H9 (cell line): ENCODE results near the gene PRDM2. TPM values are rescaled to one million over a fixed set of nuclear protein-coding genes. Genes with fewer than 3 reads are reported as not detected.

Experiments used
- DNase-seq: peaks from one replicate; pipeline ENCODE4 v3.0.0-alpha.2; 2017
- H2AFZ ChIP-seq: one replicate; pipeline ENCODE4 v1.6.1; 2013; ENCODE audit warnings: mild to moderate bottlenecking, low read length, control low read depth, moderate library complexity
- H2AK5ac ChIP-seq: 2 replicates; pipeline ENCODE4 v1.6.1; 2013; ENCODE audit warnings: low read length, control low read depth, mixed read lengths; ENCODE audit not compliant: insufficient read length
- H2BK120ac ChIP-seq: one replicate; pipeline ENCODE4 v1.6.1; 2013; ENCODE audit warnings: low read depth, mild to moderate bottlenecking, low read length, control low read depth, inconsistent platforms; ENCODE audit not compliant: poor library complexity, severe bottlenecking
- H2BK12ac ChIP-seq: 2 replicates; pipeline ENCODE4 v1.6.1; 2013; ENCODE audit warnings: low read length, control low read depth, mixed read lengths, low read depth; ENCODE audit not compliant: insufficient read length
- H2BK15ac ChIP-seq: 2 replicates; pipeline ENCODE4 v1.6.1; 2013; ENCODE audit warnings: low read depth, low read length, control low read depth
- H2BK20ac ChIP-seq: one replicate; pipeline ENCODE4 v1.6.1; 2013; ENCODE audit warnings: low read depth, mild to moderate bottlenecking, low read length, control low read depth, inconsistent platforms; ENCODE audit not compliant: poor library complexity, severe bottlenecking
- H2BK5ac ChIP-seq: 2 replicates; pipeline ENCODE4 v1.6.1; 2013; ENCODE audit warnings: low read length, control low read depth, mixed read lengths; ENCODE audit not compliant: insufficient read length
- H3K14ac ChIP-seq: 2 replicates; pipeline ENCODE4 v1.6.1; 2013; ENCODE audit warnings: low read length, control low read depth; ENCODE audit not compliant: insufficient read depth
- H3K18ac ChIP-seq: 2 replicates; pipeline ENCODE4 v1.6.1; 2013; ENCODE audit warnings: low read depth, mild to moderate bottlenecking, mixed read lengths, low read length, control low read depth; ENCODE audit not compliant: insufficient read length
- H3K23ac ChIP-seq: 2 replicates; pipeline ENCODE4 v1.6.1; 2013; ENCODE audit warnings: low read length, control low read depth, mixed read lengths, low read depth; ENCODE audit not compliant: insufficient read length
- H3K23me2 ChIP-seq: 2 replicates; pipeline ENCODE4 v1.6.1; 2013; ENCODE audit warnings: low read depth, mild to moderate bottlenecking, mixed read lengths, low read length, control low read depth; ENCODE audit not compliant: insufficient read length, poor library complexity, severe bottlenecking
- H3K27ac ChIP-seq: 2 replicates; pipeline ENCODE4 v1.5.1; 2013; ENCODE audit warnings: low read length, control low read depth, mixed read lengths, low read depth; ENCODE audit not compliant: insufficient read length
- H3K27me3 ChIP-seq: 2 replicates; pipeline ENCODE4 v1.6.1; 2013; ENCODE audit warnings: low read length, control low read depth, inconsistent platforms; ENCODE audit not compliant: insufficient read depth
- H3K4ac ChIP-seq: 2 replicates; pipeline ENCODE4 v1.6.1; 2013; ENCODE audit warnings: low read depth, mild to moderate bottlenecking, control low read depth, inconsistent platforms, low read length, moderate library complexity
- H3K4me1 ChIP-seq: 2 replicates; pipeline ENCODE4 v1.6.1; 2013; ENCODE audit warnings: low read length, control low read depth, inconsistent platforms; ENCODE audit not compliant: insufficient read depth
- H3K4me2 ChIP-seq: 2 replicates; pipeline ENCODE4 v1.6.1; 2013; ENCODE audit warnings: low read length, control low read depth, mixed read lengths; ENCODE audit not compliant: insufficient read length, insufficient read depth
- H3K56ac ChIP-seq: 2 replicates; pipeline ENCODE4 v1.6.1; 2013; ENCODE audit warnings: low read depth, mild to moderate bottlenecking, mixed read lengths, low read length, control low read depth; ENCODE audit not compliant: insufficient read length
- H3K79me1 ChIP-seq: 2 replicates; pipeline ENCODE4 v1.6.1; 2013; ENCODE audit warnings: low read depth, mild to moderate bottlenecking, moderate library complexity, low read length, control low read depth, inconsistent platforms; ENCODE audit not compliant: insufficient read depth, poor library complexity, severe bottlenecking
- H3K79me2 ChIP-seq: 2 replicates; pipeline ENCODE4 v1.6.1; 2013; ENCODE audit warnings: low read length, control low read depth, inconsistent platforms; ENCODE audit not compliant: insufficient read depth
- H3K9ac ChIP-seq: 2 replicates; pipeline ENCODE4 v1.6.1; 2013; ENCODE audit warnings: low read length, control low read depth, mixed read lengths; ENCODE audit not compliant: insufficient read length; ENCODE audit errors: extremely low read depth
- H3K9me3 ChIP-seq: one replicate; pipeline ENCODE4 v1.6.1; 2013; ENCODE audit warnings: low read depth, low read length, inconsistent platforms; ENCODE audit not compliant: control insufficient read depth
- H3T11ph ChIP-seq: one replicate; pipeline ENCODE4 v1.6.1; 2013; ENCODE audit warnings: mild to moderate bottlenecking, low read length, control low read depth, inconsistent platforms
- H4K20me1 ChIP-seq: one replicate; pipeline ENCODE4 v1.6.1; 2013; ENCODE audit not compliant: control insufficient read depth, insufficient read length, insufficient read depth
- H4K5ac ChIP-seq: 2 replicates; pipeline ENCODE4 v1.6.1; 2013; ENCODE audit warnings: low read depth, mild to moderate bottlenecking, mixed read lengths, low read length, control low read depth; ENCODE audit not compliant: insufficient read length
- H4K8ac ChIP-seq: replicated peaks from 2 replicates; pipeline ENCODE4 v1.6.1; 2013; ENCODE audit warnings: low read length, control low read depth, mixed read lengths, low read depth; ENCODE audit not compliant: insufficient read length
- H4K91ac ChIP-seq: 2 replicates; pipeline ENCODE4 v1.6.1; 2013; ENCODE audit warnings: low read depth, mild to moderate bottlenecking, moderate library complexity, mixed read lengths, low read length, control low read depth; ENCODE audit not compliant: insufficient read length
- H3K27ac Mint-ChIP-seq, 3 experiments: 2 replicates in 2 of 3; 3 replicates in 1 of 3; pipeline ENCODE4 v1.8.0; 2020 to 2021; ENCODE audit warnings: mixed read lengths in 3 of 3, mild to moderate bottlenecking in 1 of 3, moderate library complexity in 1 of 3
- H3K27me3 Mint-ChIP-seq: 2 replicates; pipeline ENCODE4 v1.8.0; 2021; ENCODE audit warnings: low read depth, mild to moderate bottlenecking, moderate library complexity, mixed read lengths
- H3K36me3 Mint-ChIP-seq, 3 experiments: 2 replicates in 2 of 3; 3 replicates in 1 of 3; pipeline ENCODE4 v1.8.0; 2020 to 2021; ENCODE audit warnings: low read depth in 3 of 3, mixed read lengths in 3 of 3; ENCODE audit not compliant: insufficient read depth in 1 of 3
- H3K4me1 Mint-ChIP-seq, 2 experiments: 2 replicates each; pipeline ENCODE4 v1.8.0; 2020; ENCODE audit warnings: mixed read lengths in 2 of 2
- H3K4me3 Mint-ChIP-seq, 2 experiments: 2 replicates in 1 of 2; 3 replicates in 1 of 2; pipeline ENCODE4 v1.8.0; 2020 to 2021; ENCODE audit warnings: mild to moderate bottlenecking in 2 of 2, mixed read lengths in 2 of 2, moderate library complexity in 1 of 2
- H3K9me3 Mint-ChIP-seq, 2 experiments: 2 replicates in 1 of 2; 3 replicates in 1 of 2; pipeline ENCODE4 v1.8.0; 2020; ENCODE audit warnings: mild to moderate bottlenecking in 2 of 2, mixed read lengths in 2 of 2, moderate library complexity in 1 of 2
- CTCF ChIP-seq: fragments of 200-600 bp; sonication (generic); conservative IDR thresholded peaks from 3 replicates; pipeline ENCODE4 v1.8.0; 2021; ENCODE audit warnings: antibody characterized with exemption, mild to moderate bottlenecking
- WGBS: extraction: QIAGEN DNeasy Blood & Tissue Kit; methylation state at CpG from one replicate; pipeline ENCODE4 v1.1.7; 2013; ENCODE audit warnings: missing lambda C conversion rate, low lambda C conversion rate, mixed read lengths; ENCODE audit not compliant: insufficient read length; ENCODE audit errors: extremely low coverage; 5-methylcytosine and 5-hydroxymethylcytosine counted together
- total RNA-seq: library from RNA; stranded (reverse); gene quantifications from 2 replicates; pipeline ENCODE4 v1.2.1, GENCODE V29; 2021

PRDM2 gene
- total RNA-seq, 1 experiment from 2014 or later = 24.5 TPM

GRCh38 chr1:13814131-13814530, 114.1 kb downstream of the PRDM2 start:
- Histone ChIP-seq H2AFZ (no peak overlapping the region), H3K18ac (no peak overlapping the region), H3K4me1 (no peaks in the 10 kb centered on the region), H2AK5ac (no peak overlapping the region), H2BK120ac (no peak overlapping the region), H3K14ac (no peak overlapping the region), H3K27ac (no peak overlapping the region), H3K27me3 (no peaks in the 10 kb centered on the region), H3K79me1 (no peaks in the 10 kb centered on the region), H4K91ac (no peak overlapping the region), H2BK5ac (no peak overlapping the region), H3K23ac (no peak overlapping the region), H2BK20ac (no peak overlapping the region), H4K8ac (no peak overlapping the region), H3K4me2 (no peak overlapping the region), H3K23me2 (no peaks in the 10 kb centered on the region), H3K9me3 (no peaks in the 10 kb centered on the region), H3K79me2 (no peaks in the 10 kb centered on the region), H2BK12ac (no peak overlapping the region), H3T11ph (no peak overlapping the region), H4K20me1 (no peaks in the 10 kb centered on the region), H3K9ac (no peak overlapping the region), H3K4ac (no peak overlapping the region), H2BK15ac (no peak overlapping the region), H3K56ac (no peak overlapping the region), H4K5ac (no peak overlapping the region)
- no peak overlapping the region for H3K4me3 Mint-ChIP-seq
- no peaks in the 10 kb centered on the region for H3K9me3 Mint-ChIP-seq
- no peak overlapping the region for H3K27ac Mint-ChIP-seq
- peaks cover 2% of the 10 kb centered on the region; the same call in 1 of the 2 replicates for H3K27me3 Mint-ChIP-seq
- H3K4me1 Mint-ChIP-seq = peaks cover 4 to 5% of the 10 kb centered on the region in 2 experiments; a peak in 3 of 4 replicates
- no CpG with 5 or more reads among the region's 7 CpGs for WGBS
- H3K36me3 Mint-ChIP-seq = no peaks in the 10 kb centered on the region
- DNase-seq = no peak
- TF ChIP-seq CTCF = no peak
